ENCODE data around the gene UMAD1. TPM values are rescaled to one million over a fixed set of nuclear protein-coding genes. Genes with fewer than 3 reads are reported as not detected.

UMAD1 gene
- total and polyA plus RNA-seq, 12 donors, result 3.5 to 24.7 (median 17.0) TPM

GRCh38 chr7:7737674-7738073 is 97.1 kb downstream of the UMAD1 start:
- H3K4me1 ChIP-seq, result peaks cover 0 to 45% (median 11%) of the 10 kb centered on the region in 9 donors
- no peaks in the 10 kb centered on the region for H3K9me3 ChIP-seq
- no peak for TF ChIP-seq CTCF (IDR thresholded peaks at IDR 0.05)
- ATAC-seq (no peak), DNase-seq (no peak)
- H3K36me3 ChIP-seq, result no peaks in the 10 kb centered on the region
- intact Hi-C loops (cut with DNase I), result no loop called here
- no peaks in the 10 kb centered on the region for H3K27me3 ChIP-seq
- no peak overlapping the region for H3K27ac ChIP-seq
- H3K4me3 ChIP-seq, result no peak overlapping the region

DNA sequence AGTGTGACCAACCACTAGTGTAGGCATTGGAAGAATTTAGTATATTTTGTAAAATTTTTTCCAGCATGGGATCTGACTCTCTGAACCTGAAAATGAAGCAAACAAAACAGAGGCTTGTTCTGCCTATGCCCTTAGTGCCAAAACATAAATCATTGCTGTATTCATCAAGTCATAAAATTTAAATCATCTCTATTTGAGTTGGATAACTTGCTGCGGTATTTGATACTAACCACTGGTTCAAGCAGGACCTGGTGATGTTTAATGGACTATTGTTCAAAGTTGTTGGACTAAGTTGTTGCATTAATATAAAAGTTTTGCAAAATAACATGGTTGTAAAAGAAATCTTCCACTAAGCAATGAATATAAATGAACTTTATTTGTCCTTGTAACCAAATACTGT is 97.6 kb downstream of the UMAD1 start:
- WGBS, 2 donors, result 93 to 97% methylated on average over 1 of the region's 1 CpG
- Histone ChIP-seq H3K27ac (no peak overlapping the region), H3K27me3 (no peaks in the 10 kb centered on the region), H3K36me3 (no peaks in the 10 kb centered on the region), H3K4me1 (peaks cover 0 to 40% (median 11%) of the 10 kb centered on the region in 9 donors), H3K4me3 (no peak overlapping the region), H3K9me3 (no peaks in the 10 kb centered on the region)
- TF ChIP-seq CTCF (IDR thresholded peaks at IDR 0.05), result no peak
- intact Hi-C loops (cut with DNase I), result no loop called here
- ATAC-seq (no peak), DNase-seq (no peak)

- Histone ChIP-seq H3K27me3 (no peaks in the 10 kb centered on the region), H3K4me3 (no peak overlapping the region), H3K36me3 (no peaks in the 10 kb centered on the region), H3K9me3 (no peaks in the 10 kb centered on the region), H3K27ac (peak overlapping the region in 1 of 10 donors; percentile 2), H3K4me1 (peaks cover 0 to 39% (median 11%) of the 10 kb centered on the region in 9 donors)
- no peak for TF ChIP-seq CTCF (IDR thresholded peaks at IDR 0.05)
- WGBS, 2 donors, result 87 to 88% methylated on average over 3 of the region's 3 CpGs
- intact Hi-C loops (cut with DNase I), result no loop called here
- ATAC-seq (no peak), DNase-seq (no peak)
These were observed 98.1 kb downstream of the UMAD1 start for GRCh38 chr7:7738622-7739021.

GRCh38 chr7:7739204-7740036 is 98.9 kb downstream of the UMAD1 start:
- Histone ChIP-seq H3K4me1 (peaks cover 0 to 33% (median 11%) of the 10 kb centered on the region in 9 donors), H3K36me3 (no peaks in the 10 kb centered on the region), H3K4me3 (no peak overlapping the region), H3K27me3 (no peaks in the 10 kb centered on the region), H3K9me3 (no peaks in the 10 kb centered on the region), H3K27ac (peak overlapping the region in 2 of 10 donors; percentile 2 to 10)
- TF ChIP-seq CTCF (IDR thresholded peaks at IDR 0.05), result no peak
- ATAC-seq (no peak), DNase-seq (no peak)
- intact Hi-C loops (cut with DNase I), result no loop called here
- 78 to 83% methylated on average over 4 of the region's 4 CpGs for WGBS, 2 donors
